ENCODE results near the gene PDCD10. TPM values are rescaled to one million over a fixed set of nuclear protein-coding genes. Genes with fewer than 3 reads are reported as not detected.

Gene PDCD10
- total RNA-seq, 4 donors from 2014 or later = 53.9 to 99.9 (median 78.8) TPM

DNA sequence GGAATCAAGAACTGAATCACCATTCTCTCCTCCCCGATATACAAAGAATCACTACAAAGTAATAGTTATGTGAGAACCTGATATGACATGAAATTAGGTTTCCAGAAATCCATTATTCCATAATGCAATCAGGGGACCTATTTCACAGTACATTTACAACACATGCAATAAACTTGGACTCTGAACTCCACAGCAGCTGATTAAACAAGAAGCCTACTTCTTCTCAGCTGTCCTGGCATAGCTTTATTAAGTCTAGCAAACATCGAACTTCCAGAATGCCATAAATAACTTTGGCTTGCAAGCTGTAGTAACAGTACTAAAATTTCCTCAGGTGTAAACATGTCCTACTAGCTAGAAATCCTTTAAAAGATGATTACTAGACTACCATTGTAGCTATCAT, 17.8 kb downstream of the PDCD10 start:
- no peaks in the 10 kb centered on the region for H3K9me3 ChIP-seq
- no peak overlapping the region for H3K27ac ChIP-seq
- TF ChIP-seq POLR2A (IDR thresholded peaks at IDR 0.05) = no peak
- TF ChIP-seq, protein P1, sequence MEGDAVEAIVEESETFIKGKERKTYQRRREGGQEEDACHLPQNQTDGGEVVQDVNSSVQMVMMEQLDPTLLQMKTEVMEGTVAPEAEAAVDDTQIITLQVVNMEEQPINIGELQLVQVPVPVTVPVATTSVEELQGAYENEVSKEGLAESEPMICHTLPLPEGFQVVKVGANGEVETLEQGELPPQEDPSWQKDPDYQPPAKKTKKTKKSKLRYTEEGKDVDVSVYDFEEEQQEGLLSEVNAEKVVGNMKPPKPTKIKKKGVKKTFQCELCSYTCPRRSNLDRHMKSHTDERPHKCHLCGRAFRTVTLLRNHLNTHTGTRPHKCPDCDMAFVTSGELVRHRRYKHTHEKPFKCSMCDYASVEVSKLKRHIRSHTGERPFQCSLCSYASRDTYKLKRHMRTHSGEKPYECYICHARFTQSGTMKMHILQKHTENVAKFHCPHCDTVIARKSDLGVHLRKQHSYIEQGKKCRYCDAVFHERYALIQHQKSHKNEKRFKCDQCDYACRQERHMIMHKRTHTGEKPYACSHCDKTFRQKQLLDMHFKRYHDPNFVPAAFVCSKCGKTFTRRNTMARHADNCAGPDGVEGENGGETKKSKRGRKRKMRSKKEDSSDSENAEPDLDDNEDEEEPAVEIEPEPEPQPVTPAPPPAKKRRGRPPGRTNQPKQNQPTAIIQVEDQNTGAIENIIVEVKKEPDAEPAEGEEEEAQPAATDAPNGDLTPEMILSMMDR (IDR thresholded peaks at IDR 0.05) = no peak
- H3K4me1 ChIP-seq = peaks cover 0 to 8% (median 0%) of the 10 kb centered on the region in 4 donors
- H3K4me3 ChIP-seq = no peak overlapping the region
- no peaks in the 10 kb centered on the region for H3K27me3 ChIP-seq
- peaks cover 0 to 23% (median 0%) of the 10 kb centered on the region in 3 donors for H3K36me3 ChIP-seq
- peak in 1 of 3 donors; percentile 46 for DNase-seq

DNA sequence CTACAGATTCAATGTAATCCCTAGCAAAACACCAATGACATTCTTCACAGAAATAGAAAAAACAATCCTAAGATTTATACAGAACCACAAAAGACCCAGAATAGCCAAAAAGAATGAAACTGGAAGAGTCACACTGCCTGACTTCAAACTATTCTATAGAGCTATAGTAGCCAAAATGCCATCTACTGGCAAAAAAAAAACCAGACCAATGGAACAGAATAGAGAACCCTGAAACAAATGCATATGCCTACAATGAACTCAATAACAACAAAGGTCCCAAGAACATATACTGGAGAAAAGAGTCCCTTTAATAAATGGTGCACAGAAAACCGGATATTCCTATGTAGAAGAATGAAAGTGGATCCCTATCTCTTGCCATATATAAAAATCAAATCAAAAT, 19.8 kb downstream of the PDCD10 start:
- no peaks in the 10 kb centered on the region for H3K27me3 ChIP-seq
- TF ChIP-seq POLR2A (IDR thresholded peaks at IDR 0.05) = no peak
- TF ChIP-seq, protein P1 (IDR thresholded peaks at IDR 0.05) = no peak
- no peak overlapping the region for H3K4me3 ChIP-seq
- no peak for DNase-seq
- H3K27ac ChIP-seq = no peak overlapping the region
- peaks cover 0 to 25% (median 0%) of the 10 kb centered on the region in 3 donors for H3K36me3 ChIP-seq
- H3K9me3 ChIP-seq = no peaks in the 10 kb centered on the region
- H3K4me1 ChIP-seq = peaks cover 0 to 7% (median 0%) of the 10 kb centered on the region in 4 donors

DNA sequence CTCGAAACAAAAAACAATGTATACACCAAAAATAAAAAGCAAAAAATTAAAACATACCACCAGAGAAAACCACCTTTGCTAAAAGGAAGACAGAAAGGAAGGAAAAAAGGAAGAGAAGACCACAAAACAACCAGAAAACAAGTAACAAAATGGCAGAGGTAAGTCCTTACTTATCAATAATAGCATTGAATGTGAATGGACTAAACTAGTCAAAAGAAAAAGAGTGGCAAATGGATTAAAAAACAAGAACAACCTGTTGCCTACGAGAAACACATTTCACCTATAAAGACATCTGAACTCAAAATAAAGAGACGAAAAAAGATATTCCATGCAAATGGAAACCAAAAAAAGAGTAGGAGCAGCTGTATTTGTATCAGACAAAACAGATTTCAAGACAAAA, 22.2 kb downstream of the PDCD10 start:
- Histone ChIP-seq H3K4me3 (no peak overlapping the region), H3K27ac (no peak overlapping the region), H3K4me1 (peaks cover 0 to 7% (median 0%) of the 10 kb centered on the region in 4 donors), H3K27me3 (no peaks in the 10 kb centered on the region), H3K36me3 (peaks cover 0 to 20% (median 0%) of the 10 kb centered on the region in 3 donors), H3K9me3 (no peaks in the 10 kb centered on the region)
- no peak for TF ChIP-seq POLR2A (IDR thresholded peaks at IDR 0.05)
- TF ChIP-seq, protein P1 (IDR thresholded peaks at IDR 0.05) = no peak
- no peak for DNase-seq

DNA sequence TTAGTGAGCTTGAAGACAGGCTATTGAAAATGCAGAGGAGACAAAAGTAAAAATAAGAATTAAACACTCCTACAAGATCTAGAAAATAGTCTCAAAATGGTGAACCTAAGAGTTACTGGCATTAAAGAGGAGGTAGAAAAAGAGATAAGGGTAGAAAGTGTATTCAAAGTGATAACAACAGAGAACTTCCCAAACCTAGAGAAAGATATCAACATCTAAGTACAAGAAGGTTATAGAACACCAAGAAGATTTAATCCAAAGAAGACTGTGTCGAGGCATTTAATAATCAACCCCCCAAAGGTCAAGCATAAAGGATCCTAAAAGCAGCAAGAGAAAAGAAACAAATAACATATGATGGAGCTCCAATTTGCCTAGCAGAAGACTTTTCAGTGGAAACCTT, 23.3 kb downstream of the PDCD10 start:
- no peak for DNase-seq
- H3K36me3 ChIP-seq = peaks cover 0 to 26% (median 0%) of the 10 kb centered on the region in 3 donors
- no peak overlapping the region for H3K27ac ChIP-seq
- no peaks in the 10 kb centered on the region for H3K4me1 ChIP-seq
- no peaks in the 10 kb centered on the region for H3K9me3 ChIP-seq
- TF ChIP-seq, protein P1 (IDR thresholded peaks at IDR 0.05) = no peak
- no peak for TF ChIP-seq POLR2A (IDR thresholded peaks at IDR 0.05)
- H3K4me3 ChIP-seq = no peak overlapping the region
- H3K27me3 ChIP-seq = no peaks in the 10 kb centered on the region

DNA sequence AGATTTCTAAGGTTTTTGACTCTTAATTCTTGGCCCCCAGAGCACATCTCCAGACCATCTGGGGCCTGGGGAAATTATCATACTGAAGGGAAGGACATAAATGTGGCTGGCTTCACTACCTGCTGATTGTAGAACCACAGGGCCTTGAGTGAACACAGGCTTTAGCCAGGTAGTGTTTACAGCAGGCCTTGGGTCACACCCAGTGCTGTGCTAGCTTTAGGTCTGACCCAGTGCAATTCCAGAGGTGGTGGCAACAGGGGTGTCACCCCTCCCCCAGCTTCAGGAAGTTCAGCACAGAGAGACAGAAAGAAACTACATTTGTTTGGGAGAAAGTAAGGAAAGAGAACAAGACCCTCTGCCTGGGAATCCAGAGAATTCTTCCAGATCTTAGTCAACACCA, 24.1 kb downstream of the PDCD10 start:
- no peaks in the 10 kb centered on the region for H3K27me3 ChIP-seq
- no peak for DNase-seq
- no peaks in the 10 kb centered on the region for H3K9me3 ChIP-seq
- TF ChIP-seq, protein P1 (IDR thresholded peaks at IDR 0.05) = no peak
- no peak for TF ChIP-seq POLR2A (IDR thresholded peaks at IDR 0.05)
- H3K36me3 ChIP-seq = peaks cover 0 to 26% (median 0%) of the 10 kb centered on the region in 3 donors
- H3K4me1 ChIP-seq = no peaks in the 10 kb centered on the region
- no peak overlapping the region for H3K4me3 ChIP-seq
- no peak overlapping the region for H3K27ac ChIP-seq

DNA sequence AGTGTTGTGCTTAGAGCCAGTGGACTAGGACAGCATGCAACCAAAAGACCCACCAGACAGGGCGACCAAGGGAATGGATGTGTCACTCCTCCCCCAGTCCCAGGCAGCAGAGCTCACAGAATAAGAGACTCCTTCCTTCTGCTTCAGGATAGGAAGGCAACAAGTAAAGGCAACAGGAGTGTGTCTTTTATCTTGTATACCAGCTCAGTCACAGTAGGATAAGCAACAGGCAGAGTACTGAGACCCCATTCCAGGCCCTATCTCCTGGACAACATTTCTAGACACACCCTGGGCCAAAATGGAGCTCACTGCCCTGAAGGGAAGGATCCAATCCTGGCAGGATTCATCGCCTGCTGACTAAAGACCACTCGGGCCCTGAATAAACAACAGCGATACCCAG, 25.0 kb downstream of the PDCD10 start:
- TF ChIP-seq, protein P1 (IDR thresholded peaks at IDR 0.05) = no peak
- no peak for TF ChIP-seq POLR2A (IDR thresholded peaks at IDR 0.05)
- Histone ChIP-seq H3K27ac (no peak overlapping the region), H3K9me3 (no peaks in the 10 kb centered on the region), H3K4me3 (no peak overlapping the region), H3K4me1 (no peaks in the 10 kb centered on the region), H3K27me3 (no peaks in the 10 kb centered on the region), H3K36me3 (peaks cover 0 to 26% (median 0%) of the 10 kb centered on the region in 3 donors)
- DNase-seq = no peak

All from Peyer's patch (tissue), 4 donors.